Stimulated activated CD4-positive, alpha-beta T cell treated with anti-CD3 and anti-CD28 coated beads, Interleukin-4, amount 100 ng/mL, for 48 hours (primary cell): ENCODE data around the gene SLC37A1.

Experiments
- DNase-seq, 2 donors: peaks; one replicate each; pipeline ENCODE4 v3.0.0-alpha.2; 2020; ENCODE audit warnings: low read depth in 2 of 2

The SLC37A1 gene

DNA sequence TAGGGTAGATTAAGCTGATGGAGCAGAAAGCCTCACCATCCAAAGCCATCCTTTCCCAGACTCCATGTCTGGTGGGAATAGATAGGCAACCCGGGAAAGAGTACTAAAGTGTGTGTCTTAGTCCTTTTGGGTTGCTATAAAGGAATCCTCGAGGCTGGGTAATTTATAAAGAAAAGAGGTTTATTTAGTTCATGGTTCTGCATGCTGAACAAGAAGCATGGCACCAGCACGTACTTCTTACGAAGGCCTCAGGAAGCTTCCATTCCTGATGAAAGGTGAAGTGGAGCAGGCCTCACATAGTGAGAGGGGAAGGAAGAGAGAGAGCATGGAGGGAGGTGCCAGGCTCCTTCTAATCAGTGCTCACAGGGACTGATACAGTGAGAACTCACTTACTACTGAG lies 6.2 kb upstream of the SLC37A1 start:
- DNase-seq = no peak

- DNase-seq = no peak
These were observed 5.3 kb upstream of the SLC37A1 start for GRCh38 chr21:42508371-42508770.

GRCh38 chr21:42509244-42509643 lies 4.4 kb upstream of the SLC37A1 start:
- DNase-seq = no peak

GRCh38 chr21:42512346-42513034 lies 1.2 kb upstream of the SLC37A1 start:
- no peak for DNase-seq

GRCh38 chr21:42513985-42514882 lies 582 bp downstream of the SLC37A1 start:
- peak; percentile 52 to 56 for DNase-seq

- DNase-seq = no peak
These were observed 1.2 kb downstream of the SLC37A1 start for GRCh38 chr21:42514883-42515228.

DNA sequence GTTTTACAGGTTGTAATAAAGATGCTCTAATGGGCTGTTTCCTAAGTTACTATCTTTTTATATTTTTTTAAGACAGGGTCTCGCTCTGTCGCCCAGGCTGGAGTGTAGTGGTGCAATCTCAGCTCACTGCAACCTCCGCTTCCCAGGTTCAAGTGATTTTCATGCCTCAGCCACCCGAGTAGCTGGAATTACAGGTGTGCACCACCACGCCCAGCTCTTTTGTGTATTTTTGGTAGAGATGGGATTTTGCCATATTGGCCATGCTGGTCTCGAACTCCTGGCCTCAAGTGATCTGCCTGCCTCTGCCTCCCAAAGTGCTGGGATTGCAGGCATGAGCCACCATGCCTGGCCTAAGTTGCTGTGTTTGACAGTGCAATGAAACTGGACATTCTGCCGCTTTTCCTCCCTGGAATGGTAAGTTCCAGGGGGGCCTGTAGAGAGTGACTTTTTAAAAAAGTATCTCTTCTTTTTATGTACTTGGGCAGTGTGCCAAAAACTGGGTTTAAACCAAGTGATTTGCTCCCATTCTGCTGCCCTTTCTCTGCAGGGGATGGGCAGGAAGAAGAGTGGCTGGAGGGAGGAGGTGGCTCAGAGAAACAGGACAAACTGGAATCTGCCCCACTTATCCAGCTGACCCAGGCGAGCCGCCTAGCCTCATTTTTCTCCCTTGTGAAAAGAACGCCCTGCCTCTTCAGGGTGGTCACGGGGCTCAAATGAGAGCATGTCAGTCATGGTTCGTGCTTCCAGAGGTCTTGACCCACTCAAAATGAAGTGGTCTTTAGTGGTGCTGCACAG lies 2.3 kb downstream of the SLC37A1 start:
- no peak for DNase-seq

- DNase-seq = no peak
These were observed 4.6 kb downstream of the SLC37A1 start for GRCh38 chr21:42518215-42518614.

- no peak for DNase-seq
These were observed 5.0 kb downstream of the SLC37A1 start for GRCh38 chr21:42518626-42519025.

GRCh38 chr21:42520628-42521253 lies 7.1 kb downstream of the SLC37A1 start:
- DNase-seq = no peak

- no peak for DNase-seq
These were observed 7.7 kb downstream of the SLC37A1 start for GRCh38 chr21:42521384-42521783.

GRCh38 chr21:42521805-42522204 lies 8.2 kb downstream of the SLC37A1 start:
- no peak for DNase-seq

GRCh38 chr21:42522271-42522670 lies 8.6 kb downstream of the SLC37A1 start:
- no peak for DNase-seq

DNA sequence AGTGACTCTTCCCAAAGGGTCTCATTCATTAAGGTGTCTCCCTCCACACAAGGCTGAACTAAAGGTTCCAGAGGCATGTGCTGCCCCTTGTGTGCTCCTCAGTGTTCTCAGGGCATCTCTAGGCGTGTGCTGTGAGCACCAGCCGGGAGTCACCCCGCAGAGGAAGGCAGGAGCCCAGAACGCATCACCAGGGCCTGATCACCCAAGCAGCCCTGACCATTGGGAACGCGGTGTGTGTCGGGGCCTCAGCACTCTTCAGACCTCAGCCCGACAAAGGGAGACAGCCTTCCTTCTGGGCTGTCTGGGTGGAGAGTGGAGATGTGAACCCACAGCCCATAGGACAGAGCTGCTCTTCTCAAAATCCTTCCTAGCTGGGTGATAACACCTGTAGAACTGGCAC lies 9.1 kb downstream of the SLC37A1 start:
- DNase-seq = no peak

DNA sequence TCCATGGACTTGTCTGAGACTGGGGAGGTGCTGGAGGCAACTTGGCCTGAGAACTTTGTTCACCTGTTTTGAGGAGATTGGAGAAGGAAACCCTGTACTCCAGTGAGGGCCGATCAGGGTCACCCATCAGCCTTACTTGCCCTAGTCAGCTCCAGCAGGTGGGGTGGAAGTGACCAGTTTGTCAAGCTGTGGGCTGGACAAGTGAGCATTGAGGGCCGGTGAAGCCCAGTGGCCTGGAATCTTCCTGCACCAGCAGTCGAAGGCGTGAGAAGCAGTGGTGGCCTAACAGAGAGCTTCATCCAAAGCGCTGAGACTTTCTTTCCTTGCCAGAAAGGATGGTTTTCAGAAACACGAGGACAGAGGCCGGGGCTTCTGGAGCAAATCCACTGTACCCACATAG lies 9.6 kb downstream of the SLC37A1 start:
- no peak for DNase-seq

GRCh38 chr21:42523941-42524340 lies 10.3 kb downstream of the SLC37A1 start:
- no peak for DNase-seq

DNA sequence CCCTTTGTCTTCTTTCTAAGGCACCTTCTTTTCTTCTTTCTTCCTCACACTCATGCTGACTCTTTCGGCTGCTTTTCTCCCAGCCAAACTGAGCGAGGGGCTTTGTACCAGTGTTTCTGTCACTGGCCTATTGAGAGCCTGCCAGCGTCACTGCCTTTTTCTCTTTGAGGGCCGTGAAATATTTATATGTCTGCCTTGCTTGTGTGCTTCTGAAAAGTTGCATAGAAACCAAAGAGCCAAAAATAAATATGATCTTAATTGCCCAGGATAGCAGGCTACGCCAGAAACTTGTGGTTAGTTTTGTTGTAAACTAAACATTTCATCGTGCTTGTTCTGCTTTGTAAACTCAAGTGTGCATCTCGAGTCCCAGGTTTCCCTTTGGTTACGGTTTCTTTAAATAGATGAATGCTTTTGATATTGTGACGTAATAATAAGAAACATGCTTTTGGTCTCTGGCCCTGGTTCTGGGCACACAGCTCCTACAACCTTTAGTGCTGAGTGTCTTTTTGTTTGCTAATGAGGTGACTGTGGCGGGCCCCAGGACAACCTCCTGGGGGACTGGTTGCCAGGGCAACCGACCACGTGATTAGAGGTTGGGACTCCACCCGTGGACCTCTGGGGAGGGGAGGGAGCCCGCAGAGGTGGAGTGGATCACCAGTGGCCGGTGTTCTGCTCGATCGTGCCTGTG lies 10.8 kb downstream of the SLC37A1 start:
- DNase-seq = no peak

- DNase-seq = no peak
These were observed 11.5 kb downstream of the SLC37A1 start for GRCh38 chr21:42525029-42525581.

DNA sequence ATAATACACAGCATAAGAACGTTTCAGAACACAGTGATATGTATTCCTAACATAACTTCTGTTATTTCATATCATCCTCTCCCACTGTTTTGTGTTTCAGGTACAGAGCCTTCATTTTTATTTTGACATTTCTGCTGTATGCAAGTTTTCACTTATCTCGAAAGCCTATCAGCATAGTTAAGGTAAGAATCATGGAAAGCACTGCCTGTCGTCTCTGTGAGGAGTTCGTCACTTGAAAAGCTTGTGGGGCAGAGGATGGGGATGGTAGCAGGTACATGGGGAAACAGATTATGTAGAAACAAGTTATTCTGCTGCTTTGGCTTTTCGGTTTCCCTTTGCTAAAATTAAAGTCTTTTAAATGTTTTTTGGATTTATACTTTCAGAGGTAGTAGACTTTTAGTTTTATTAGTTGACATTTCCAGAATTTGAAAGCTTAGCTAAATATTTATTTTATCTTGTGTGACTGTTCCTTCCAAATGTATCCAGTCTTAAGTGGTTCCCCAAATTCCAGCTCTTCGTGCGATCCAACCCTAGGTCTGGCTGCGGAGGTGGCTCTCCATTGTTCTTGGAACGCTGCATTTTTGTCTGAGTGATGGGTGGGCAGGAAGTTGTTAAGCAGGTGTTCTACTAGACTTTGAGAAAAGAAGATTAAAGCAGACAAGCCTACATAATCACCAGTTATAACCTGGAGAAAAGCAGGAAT lies 12.2 kb downstream of the SLC37A1 start:
- DNase-seq = no peak

GRCh38 chr21:42526379-42526727 lies 12.7 kb downstream of the SLC37A1 start:
- no peak for DNase-seq

DNA sequence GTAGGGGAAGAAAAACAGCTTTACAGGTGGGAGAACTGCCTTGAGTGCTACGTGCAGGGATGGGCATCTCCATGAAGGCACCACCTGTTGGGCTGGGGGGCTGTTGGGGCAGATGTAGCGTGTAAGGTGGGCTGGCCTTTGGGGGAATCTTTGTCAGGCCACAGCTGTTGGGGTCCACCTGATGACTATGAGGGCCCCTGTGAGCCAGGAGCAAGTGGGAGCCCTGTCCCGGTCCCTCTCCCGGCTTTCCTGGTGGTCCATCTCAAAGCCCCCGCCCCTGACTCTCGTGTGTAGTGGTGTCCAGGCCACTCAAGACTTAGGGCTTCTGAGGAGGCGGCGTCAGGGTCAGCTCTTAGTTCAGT lies 13.5 kb downstream of the SLC37A1 start:
- no peak for DNase-seq
